ENCODE measurements around the gene SCYGR6. TPM values are rescaled to one million over a fixed set of nuclear protein-coding genes. Genes with fewer than 3 reads are reported as not detected.

SCYGR6 gene
- total RNA-seq, 1 experiment from 2014 or later: not detected

- ChIA-PET CTCF (interaction anchor here (0.6 to 2.7 kb wide), 21 partner anchors 9 to 359 kb away, joined by 3 to 20 read pairs (median 3); no protein-coding TSS in a partner anchor), POLR2A (no interaction called here)
- no peaks in the 10 kb centered on the region for H3K36me3 Mint-ChIP-seq
- ATAC-seq (peak; percentile 76), DNase-seq (ENCODE audit: low spot score) (peak; percentile 28)
- H3K9me3 Mint-ChIP-seq: no peaks in the 10 kb centered on the region
- TF ChIP-seq, protein P1, sequence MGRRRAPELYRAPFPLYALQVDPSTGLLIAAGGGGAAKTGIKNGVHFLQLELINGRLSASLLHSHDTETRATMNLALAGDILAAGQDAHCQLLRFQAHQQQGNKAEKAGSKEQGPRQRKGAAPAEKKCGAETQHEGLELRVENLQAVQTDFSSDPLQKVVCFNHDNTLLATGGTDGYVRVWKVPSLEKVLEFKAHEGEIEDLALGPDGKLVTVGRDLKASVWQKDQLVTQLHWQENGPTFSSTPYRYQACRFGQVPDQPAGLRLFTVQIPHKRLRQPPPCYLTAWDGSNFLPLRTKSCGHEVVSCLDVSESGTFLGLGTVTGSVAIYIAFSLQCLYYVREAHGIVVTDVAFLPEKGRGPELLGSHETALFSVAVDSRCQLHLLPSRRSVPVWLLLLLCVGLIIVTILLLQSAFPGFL (CRISPR knock-in tag; IDR thresholded peaks at IDR 0.05; ENCODE audit: borderline replicate concordance): no peak
- TF ChIP-seq GRHL2 (CRISPR knock-in tag; IDR thresholded peaks at IDR 0.05; ENCODE audit: insufficient replicate concordance, severe bottlenecking) (no peak), ELF4 (CRISPR knock-in tag; IDR thresholded peaks at IDR 0.05; ENCODE audit: low read depth) (no peak), SOX15 (CRISPR knock-in tag; IDR thresholded peaks at IDR 0.05) (no peak), ETV6 (CRISPR knock-in tag; IDR thresholded peaks at IDR 0.05) (no peak), ZNF317 (CRISPR knock-in tag; IDR thresholded peaks at IDR 0.05; ENCODE audit: borderline replicate concordance, low read depth) (no peak), E2F4 (CRISPR knock-in tag; IDR thresholded peaks at IDR 0.05; ENCODE audit: borderline replicate concordance, low read depth) (no peak), GTF2I (CRISPR knock-in tag; conservative IDR thresholded peaks at IDR 0.05) (no peak)
- H3K27me3 Mint-ChIP-seq (ENCODE audit: low read depth): no peaks in the 10 kb centered on the region
- H3K4me1 Mint-ChIP-seq: peaks cover 25% of the 10 kb centered on the region
- H3K27ac Mint-ChIP-seq: peak overlapping the region; percentile 75; the same call in 1 of the 2 replicates
- H3K4me3 Mint-ChIP-seq: no peak overlapping the region
Measured at GRCh38 chr2:227774011-227774624, 49.6 kb upstream of the SCYGR6 start.

GRCh38 chr2:227772932-227773331 is 48.4 kb upstream of the SCYGR6 start:
- DNase-seq (ENCODE audit: low spot score) (no peak), ATAC-seq (peak; percentile 32; the same call in 1 of the 2 replicates)
- ChIA-PET CTCF (interaction anchor here (0.7 to 2.7 kb wide), 6 partner anchors 7 to 167 kb away, joined by 5 to 10 read pairs (median 6); no protein-coding TSS in a partner anchor), POLR2A (interaction anchor here (0.7 kb wide), 1 partner anchor 1052 kb away, joined by 5 read pairs; no protein-coding TSS in a partner anchor)
- Mint-ChIP-seq H3K36me3 (no peaks in the 10 kb centered on the region), H3K27me3 (ENCODE audit: low read depth) (no peaks in the 10 kb centered on the region), H3K4me1 (peaks cover 29% of the 10 kb centered on the region), H3K9me3 (no peaks in the 10 kb centered on the region), H3K4me3 (peak overlapping the region; percentile 24; the same call in 1 of the 2 replicates), H3K27ac (peak overlapping the region; percentile 88)
- TF ChIP-seq HMGXB4 (CRISPR knock-in tag; IDR thresholded peaks at IDR 0.05) (no peak), TP53 (CRISPR knock-in tag; IDR thresholded peaks at IDR 0.05) (no peak), JAZF1 (CRISPR knock-in tag; IDR thresholded peaks at IDR 0.05) (no peak), FOXK1 (CRISPR knock-in tag; IDR thresholded peaks at IDR 0.05) (no peak), OVOL2 (CRISPR knock-in tag; IDR thresholded peaks at IDR 0.05; ENCODE audit: borderline replicate concordance) (no peak), JUN (CRISPR knock-in tag; IDR thresholded peaks at IDR 0.05) (no peak), CREM (CRISPR knock-in tag; IDR thresholded peaks at IDR 0.05) (no peak), SP1 (CRISPR knock-in tag; conservative IDR thresholded peaks at IDR 0.05) (no peak)

GRCh38 chr2:227772197-227772661 is 47.7 kb upstream of the SCYGR6 start:
- no peaks in the 10 kb centered on the region for H3K9me3 Mint-ChIP-seq
- POLR2A ChIA-PET: no interaction called here
- peak overlapping the region; percentile 77 for H3K27ac Mint-ChIP-seq
- no peaks in the 10 kb centered on the region for H3K27me3 Mint-ChIP-seq (ENCODE audit: low read depth)
- H3K4me1 Mint-ChIP-seq: peaks cover 29% of the 10 kb centered on the region
- CTCF ChIA-PET: interaction anchor here (0.9 to 2.7 kb wide), 3 partner anchors 47 to 168 kb away, joined by 5 to 10 read pairs (median 5); no protein-coding TSS in a partner anchor
- no peak for TF ChIP-seq KAT7 (CRISPR knock-in tag; IDR thresholded peaks at IDR 0.05; ENCODE audit: borderline replicate concordance)
- TF ChIP-seq, protein P2, sequence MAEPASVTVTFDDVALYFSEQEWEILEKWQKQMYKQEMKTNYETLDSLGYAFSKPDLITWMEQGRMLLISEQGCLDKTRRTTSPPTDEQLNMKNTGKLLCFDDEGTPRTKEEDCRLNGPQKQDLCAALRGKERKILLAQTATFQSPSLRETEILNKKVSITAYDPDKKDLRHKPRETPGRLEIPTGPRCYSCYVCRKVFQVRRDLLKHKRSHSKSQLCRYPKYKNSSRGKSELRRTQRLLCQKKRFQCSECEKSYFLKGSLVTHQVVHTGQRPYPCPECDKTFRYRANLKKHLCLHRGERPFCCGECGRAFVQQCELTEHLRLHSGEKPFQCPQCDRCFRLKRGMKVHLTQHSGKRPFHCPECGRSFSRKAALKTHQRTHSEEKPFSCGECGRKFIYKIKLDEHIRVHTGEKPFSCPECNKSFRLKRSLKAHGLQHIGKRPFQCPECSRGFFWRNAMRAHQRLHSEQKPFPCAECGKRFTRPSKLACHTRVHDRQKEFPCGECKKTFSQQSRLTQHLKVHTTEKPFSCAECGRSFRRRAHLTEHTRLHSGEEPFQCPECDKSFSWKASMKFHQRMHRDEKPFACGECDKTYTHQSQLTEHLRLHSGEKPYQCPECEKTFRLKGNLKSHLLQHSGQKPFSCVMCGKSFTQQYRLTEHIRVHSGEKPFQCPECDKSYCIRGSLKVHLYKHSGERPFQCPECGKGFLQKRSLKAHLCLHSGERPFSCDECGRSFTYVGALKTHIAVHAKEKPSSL (CRISPR knock-in tag; conservative IDR thresholded peaks at IDR 0.05): no peak
- H3K36me3 Mint-ChIP-seq: no peaks in the 10 kb centered on the region
- H3K4me3 Mint-ChIP-seq: no peak overlapping the region
- DNase-seq (ENCODE audit: low spot score) (no peak), ATAC-seq (peak; percentile 14; the same call in 1 of the 2 replicates)
